Epithelial cell of esophagus (primary cell): ENCODE data around the gene ABCB1.
A peak's percentile ranks its signal among the peaks of the same experiment; 100 is the strongest.

Experiments
- DNase-seq: peaks from one replicate; pipeline ENCODE4 v3.0.0; 2010; ENCODE audit warnings: low read depth
- H3K4me3 ChIP-seq: 2 replicates; pipeline ENCODE4 v1.5.1; 2011; ENCODE audit warnings: mild to moderate bottlenecking, low read length, control low read depth
- CTCF ChIP-seq: IDR thresholded peaks from 2 replicates; pipeline ENCODE4 v1.5.1; 2011; ENCODE audit warnings: low read depth, mild to moderate bottlenecking, low read length, control low read depth, inconsistent platforms; ENCODE audit not compliant: insufficient read depth; ENCODE audit errors: missing control alignments

ABCB1 gene

DNA sequence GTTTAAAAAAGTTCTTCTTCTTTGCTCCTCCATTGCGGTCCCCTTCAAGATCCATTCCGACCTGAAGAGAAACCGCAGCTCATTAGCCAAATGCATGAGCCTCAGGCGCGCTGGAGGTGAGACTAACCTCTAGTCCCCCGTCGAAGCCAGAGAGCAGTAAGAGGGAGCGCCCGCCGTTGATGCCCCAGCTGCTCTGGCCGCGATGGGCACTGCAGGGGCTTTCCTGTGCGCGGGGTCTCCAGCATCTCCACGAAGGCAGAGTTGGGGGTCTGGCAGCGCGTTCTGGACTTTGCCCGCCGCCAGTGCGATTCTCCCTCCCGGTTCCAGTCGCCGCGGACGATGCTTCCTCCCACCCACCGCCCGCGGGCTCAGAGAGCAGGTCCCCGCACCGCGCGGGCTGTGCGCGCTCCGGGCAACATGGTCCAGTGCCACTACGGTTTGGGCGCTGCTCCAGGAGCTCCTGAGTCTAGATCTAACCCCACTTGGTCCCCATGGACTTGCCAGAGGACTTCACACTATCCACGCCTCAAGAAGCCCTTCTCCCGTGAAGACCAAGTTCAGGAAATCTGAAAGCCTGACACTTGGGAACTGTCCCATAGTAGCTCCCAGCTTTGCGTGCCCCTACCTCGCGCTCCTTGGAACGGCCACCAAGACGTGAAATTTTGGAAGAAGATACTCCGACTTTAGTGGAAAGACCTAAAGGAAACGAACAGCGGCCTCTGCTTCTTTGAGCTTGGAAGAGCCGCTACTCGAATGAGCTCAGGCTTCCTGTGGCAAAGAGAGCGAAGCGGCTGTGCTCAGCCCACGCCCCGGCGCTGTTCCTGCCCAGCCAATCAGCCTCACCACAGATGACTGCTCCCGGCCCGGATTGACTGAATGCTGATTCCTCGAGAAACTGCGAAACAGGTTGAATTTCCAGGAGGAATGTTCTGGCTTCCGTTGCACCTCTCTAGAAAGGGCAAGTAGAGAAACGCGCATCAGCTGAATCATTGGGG is at the start of gene ABCB1:
Gene ABCB1, minus strand, starts transcription at position 755 of the 995 bp plus-strand sequence. Its CDS starts 700 bp downstream, at position 55.
- no peak for TF ChIP-seq CTCF
- DNase-seq = peak; percentile 31
- no peak within 1 kb of the TSS for H3K4me3 ChIP-seq

GRCh38 chr7:87648316-87648715 is 47.6 kb upstream of the ABCB1 start:
- H3K4me3 ChIP-seq = no peak overlapping the region
- TF ChIP-seq CTCF = no peak
- DNase-seq = no peak

DNA sequence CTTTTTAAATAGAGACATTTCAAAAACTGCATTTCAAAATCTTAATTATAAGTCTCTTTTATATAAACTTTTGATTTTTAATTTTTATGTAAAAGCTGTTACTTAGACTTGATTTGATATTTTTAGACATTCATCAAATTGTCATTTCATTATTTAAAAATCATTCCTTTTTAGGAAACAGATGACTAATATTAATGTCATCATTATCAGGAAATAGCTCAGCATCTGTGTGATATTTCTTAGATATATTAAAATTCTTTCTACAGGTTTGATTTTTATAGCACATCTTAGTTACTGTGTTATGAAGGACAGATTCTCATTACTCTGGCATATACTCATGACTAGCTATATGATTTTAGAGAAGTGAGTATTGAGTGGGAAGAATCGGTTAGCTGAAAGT is 44.8 kb upstream of the ABCB1 start:
- TF ChIP-seq CTCF = no peak

GRCh38 chr7:87635921-87636320 is 35.2 kb upstream of the ABCB1 start:
- DNase-seq = no peak
- no peak for TF ChIP-seq CTCF
- H3K4me3 ChIP-seq = no peak overlapping the region

More for the DNA sequence above, 44.8 kb upstream of the ABCB1 start:
- H3K4me3 ChIP-seq = no peak overlapping the region
- DNase-seq = no peak

DNA sequence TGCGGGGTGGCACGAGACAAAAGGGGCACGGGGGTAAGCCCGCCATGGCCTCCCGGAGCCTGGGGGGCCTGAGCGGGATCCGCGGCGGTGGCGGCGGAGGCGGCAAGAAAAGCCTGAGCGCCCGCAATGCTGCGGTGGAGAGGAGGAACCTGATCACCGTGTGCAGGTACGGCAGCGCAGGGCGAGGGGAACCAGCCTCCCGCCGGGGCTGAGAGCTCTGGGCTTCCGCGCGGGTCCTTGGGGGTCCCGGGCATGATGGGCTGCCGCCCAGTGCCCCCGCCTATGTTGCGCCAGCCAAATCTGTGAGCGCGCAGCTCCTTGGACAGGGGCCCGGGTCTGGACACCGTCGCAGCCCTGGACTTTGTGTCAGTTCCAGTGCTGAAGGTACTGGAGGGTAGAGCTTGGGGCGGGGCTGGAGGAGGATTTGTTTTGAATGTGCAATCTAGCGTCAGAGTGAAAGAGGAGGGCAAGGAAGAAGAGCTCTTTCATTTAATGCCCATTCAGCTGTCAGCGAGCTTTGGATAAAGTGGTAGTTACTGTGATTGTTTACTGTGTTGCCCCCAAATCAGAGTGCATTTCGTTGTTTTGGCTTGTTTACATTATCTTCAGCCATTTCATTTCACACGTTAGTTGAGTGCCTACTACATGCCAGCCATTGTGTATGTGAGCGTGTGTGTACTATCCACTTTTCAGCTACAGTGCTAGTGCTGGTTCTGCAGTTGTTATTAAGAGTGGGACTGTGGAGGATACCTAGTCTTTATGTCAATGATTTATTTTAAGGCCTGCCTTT is 28.3 kb upstream of the ABCB1 start:
- H3K4me3 ChIP-seq = peak overlapping the region; percentile 53
- peak; percentile 57 for DNase-seq
- TF ChIP-seq CTCF = no peak

GRCh38 chr7:87627634-87627994 is 26.9 kb upstream of the ABCB1 start:
- no peak for TF ChIP-seq CTCF
- H3K4me3 ChIP-seq = peak overlapping the region; percentile 53
- no peak for DNase-seq
